GM18858 (cell line): ENCODE measurements around the gene SLC38A7.
"Not testable (repeated sequence)": the region's sequence is repeated elsewhere in the genome, so short reads cannot be mapped to it uniquely, and the experiment has no call there.

Experiments
- ATAC-seq: cut with Tn5 transposase; IDR thresholded peaks from one replicate; pipeline ENCODE4 v1.9.1; 2021; ENCODE audit not compliant: unreplicated experiment

SLC38A7 gene, protein sequence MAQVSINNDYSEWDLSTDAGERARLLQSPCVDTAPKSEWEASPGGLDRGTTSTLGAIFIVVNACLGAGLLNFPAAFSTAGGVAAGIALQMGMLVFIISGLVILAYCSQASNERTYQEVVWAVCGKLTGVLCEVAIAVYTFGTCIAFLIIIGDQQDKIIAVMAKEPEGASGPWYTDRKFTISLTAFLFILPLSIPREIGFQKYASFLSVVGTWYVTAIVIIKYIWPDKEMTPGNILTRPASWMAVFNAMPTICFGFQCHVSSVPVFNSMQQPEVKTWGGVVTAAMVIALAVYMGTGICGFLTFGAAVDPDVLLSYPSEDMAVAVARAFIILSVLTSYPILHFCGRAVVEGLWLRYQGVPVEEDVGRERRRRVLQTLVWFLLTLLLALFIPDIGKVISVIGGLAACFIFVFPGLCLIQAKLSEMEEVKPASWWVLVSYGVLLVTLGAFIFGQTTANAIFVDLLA

DNA sequence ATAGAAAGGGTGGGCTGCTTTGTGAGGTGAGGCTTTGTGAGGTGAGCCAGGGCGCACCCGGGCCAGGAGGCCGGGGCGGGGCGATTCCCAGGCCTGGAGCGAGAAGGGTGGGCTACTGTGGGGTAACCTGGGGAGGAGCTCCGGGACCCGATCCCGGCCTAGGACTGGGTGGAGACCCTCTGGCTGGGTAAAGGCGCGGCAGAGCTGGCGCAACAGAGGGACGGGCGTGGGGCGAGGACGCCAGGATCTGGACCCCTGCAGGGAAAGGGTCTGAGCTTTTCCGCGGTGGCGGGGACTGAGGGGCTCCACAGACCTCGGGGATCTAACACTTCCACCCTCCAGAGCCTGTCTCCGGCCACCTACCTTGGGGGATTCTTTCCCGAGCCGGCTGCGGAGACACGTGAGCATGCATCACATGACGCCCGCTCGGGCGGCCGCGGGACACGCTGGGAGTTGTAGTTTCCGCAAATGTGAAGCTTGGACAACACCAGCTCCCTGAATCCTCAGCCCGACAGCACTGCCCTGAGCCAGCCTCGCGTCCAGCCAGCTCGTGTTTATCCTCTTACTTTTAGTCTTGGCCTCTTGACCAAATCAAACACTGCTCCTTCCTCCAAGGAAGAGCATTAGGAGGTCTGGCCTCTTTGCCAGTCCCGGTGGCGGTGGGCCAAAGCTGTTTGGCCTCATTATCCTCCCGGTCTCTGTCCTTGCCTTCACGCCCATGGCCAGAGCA is at the start of gene SLC38A7:
TSS of gene SLC38A7 (minus strand) at position 417 of the 730 bp plus-strand sequence. CDS start 4,644 bp downstream, outside the sequence.
- peak; percentile 99 for ATAC-seq

DNA sequence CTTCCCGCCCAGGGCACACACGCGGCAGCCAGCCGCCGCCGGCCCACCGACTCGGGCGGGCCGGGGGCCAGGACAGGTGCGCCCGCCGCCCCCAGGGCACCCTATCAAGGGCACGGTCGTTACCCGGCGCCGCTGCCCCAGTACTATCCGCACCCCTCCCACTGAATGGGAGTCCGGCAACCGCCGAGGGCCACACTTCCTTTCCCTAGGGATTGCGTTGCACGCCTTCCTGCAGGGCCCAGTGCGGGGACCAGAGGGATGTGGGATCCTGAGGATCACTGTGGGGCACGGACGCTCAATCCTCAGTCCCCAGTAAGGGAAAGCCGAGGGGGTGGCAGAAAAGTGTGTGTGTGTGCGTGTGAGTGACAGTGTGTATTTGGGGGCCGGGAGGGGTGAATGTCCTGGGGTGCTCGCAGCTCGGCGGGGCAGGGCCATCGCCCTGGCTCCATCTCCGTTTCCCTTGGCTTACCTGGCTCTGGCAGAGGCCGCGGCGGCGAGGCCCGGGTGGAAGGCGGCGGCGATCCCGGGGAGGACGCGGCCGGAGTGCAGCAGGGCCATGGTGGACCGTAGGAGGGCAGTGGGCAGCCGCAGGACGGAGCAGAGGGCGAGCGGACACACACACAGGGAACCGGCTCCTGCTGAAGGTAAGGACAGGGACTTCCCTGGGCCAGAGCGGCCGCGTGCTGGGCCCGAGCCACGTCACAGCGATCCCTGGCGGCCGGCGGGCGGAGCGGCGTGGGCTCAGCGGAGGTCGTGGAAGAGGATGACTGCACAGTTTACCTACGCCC is 49.3 kb upstream of the SLC38A7 start, which contains the start of gene GOT2:
TSS of gene GOT2 (minus strand) at position 646 of the 788 bp plus-strand sequence. CDS start at position 558, 88 bp downstream.
- peak; percentile 82 for ATAC-seq

DNA sequence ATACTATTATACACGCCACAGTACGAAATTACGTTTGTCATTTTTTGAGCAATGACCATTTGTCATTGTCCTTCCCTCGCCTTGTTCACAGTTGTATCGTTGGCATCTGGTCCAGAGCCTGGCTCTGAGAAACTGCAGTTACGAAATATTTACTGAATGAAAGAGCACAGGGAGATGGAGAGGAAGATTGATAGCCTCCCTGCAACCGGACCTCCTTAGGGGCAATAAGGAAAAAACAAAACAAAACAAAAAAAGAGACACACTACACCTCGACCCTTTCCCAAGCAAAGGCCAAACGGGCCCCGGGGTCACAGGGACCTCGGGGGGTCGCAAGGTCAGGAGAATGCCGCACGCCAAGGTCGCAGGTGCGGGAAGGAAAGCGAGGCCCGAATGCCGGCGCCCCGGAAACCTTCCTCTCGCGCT is 48.7 kb upstream of the SLC38A7 start:
- ATAC-seq = no peak

DNA sequence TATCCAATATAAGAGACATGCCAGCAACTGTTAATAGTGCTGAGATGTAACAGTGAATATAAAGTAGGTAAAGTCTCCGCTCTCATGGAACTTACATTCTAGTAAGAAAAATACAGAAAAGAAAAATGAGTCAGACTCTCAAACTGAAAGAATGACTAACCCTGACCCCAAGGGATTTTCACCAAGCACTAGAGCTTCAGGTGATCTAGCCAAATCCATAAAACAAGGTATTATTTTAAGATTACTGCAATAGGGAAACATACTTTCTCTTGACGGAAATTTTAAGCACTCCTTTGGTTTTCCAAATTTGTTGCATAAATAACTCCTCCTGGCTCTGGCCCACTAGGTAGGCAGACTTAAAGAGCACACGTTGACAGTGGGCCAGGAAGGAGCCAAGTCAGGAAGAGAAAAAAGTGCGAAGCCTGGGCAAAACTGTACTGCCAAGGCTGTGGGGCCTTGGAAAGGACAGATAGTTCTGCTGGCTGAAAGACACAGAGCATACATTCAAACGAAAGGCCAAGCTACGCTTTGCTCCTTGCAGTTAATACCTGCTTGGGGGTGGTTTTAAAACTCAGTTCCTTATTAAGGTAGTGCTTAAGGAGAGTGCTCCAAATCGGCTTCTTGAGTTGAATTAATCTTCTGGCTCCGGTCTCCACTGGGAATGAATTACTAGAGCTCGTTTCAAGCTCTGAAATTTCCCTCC is 48.1 kb upstream of the SLC38A7 start:
- peak; percentile 60 for ATAC-seq

DNA sequence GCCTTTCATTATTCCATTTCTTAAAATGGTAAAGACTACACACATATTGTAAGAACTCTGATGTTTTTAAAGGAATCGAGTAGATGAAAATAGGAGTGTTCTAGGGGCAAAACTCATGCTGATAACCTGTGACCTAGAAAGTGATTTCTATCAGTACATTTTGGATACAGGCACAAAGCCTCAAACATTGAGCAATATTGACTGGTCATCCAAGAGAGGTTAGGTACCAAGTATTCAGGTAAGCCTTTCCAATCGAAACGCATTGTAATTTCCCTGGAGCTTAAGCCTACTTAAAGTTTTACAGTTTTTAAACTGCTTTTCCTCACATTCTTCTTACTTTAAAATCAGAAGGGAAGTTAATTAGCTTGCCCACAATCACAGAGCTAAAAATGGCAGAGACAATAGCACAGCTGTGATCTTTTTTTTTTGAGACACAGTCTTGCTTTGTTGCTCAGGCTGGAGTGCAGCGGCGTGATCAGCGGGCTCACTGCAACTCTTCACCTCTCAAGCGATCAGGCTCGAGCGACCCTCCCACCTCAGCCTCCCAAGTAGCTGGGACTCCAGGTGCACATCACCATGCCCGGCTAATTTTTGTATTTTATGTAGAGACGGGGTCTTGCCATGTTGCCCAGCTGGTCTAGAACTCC is 46.3 kb upstream of the SLC38A7 start:
- ATAC-seq = no peak

DNA sequence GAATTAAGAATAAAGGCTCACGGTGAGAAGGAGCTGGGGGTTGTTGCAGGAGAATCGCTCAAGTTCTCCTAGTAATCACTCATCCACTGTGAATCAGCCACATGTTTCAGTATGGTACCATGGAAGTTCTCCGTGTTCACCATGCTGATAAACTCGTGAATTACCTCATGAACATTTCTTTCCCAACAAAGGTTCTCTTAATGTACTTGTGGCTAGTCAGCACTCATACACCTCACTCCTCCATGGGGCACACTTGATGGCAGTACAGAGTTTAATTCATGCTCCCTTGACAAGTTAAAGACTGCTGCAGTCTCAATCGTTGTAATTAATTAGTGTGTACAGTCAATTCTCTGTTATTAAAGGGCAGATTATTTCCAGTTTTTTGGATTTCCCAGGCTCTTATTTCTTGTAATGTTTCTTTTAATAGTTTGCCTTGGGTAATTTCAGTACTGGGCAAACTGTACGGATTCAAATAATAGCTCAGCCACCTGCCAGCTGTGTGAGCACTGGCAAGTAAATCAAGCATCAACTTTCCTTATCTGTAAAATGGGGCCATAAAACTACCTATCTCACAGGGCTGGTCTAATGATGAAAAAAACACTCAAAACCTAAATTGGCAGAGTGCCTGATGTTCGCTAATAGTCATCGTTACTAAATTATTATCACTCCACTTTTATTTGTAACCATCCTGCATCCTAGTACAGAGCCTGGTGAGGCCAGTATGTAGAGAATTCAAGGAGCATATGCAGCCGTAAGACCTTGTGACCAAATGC is 43.4 kb upstream of the SLC38A7 start:
- no peak for ATAC-seq

DNA sequence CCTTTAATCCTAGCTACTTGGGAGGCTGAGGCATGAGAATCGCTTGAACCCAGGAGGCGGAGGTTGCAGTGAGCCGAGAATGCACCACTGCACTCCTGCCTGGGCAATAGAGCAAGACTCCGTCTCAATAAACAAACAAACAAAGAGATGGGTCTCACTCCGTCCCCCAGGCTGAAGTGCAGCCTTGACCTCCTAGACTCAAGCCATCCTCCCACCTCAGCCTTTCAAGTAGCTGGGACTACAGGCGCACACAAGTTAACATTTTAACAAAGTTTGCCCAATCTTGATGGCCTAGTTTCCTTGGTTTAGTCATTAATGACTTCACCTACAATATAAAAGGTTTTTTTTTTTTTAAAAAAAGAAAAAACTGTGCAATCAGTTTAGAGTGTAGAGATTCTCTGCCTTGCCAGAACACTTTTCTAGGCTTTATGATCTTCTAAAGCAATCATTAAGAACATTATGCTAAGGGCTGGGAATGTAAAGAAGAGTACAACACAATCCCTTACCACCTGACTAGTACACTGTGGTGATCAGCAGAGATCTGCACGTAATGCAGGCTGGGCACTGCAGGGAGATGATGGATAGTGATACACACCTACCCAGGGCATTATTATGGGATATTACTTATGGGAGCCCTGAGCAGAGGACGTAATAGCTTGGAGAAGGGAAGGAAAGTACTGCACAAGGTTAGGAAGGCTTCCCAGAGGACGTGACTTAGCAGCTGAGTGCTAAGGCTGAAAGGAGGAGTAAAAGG is 42.6 kb upstream of the SLC38A7 start:
- no peak for ATAC-seq

DNA sequence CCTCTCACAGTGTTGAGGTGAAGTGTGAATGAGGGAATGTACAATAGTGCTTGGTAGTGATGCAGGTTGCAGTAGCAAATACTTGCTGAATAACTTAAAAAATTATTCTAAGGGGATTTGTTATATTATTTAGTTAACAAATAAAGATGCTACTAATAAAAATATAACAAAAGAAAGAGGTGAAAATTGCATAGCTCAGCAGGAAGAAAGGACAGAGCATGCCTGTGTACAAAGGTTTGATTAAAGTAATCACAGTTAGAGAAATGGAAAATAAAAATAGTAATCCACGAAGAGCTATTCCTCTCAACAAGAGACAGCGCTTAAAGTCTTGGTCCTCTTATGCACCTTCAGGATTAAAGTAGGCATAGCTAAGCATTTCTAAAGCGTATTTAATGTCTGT is 38.5 kb upstream of the SLC38A7 start:
- no peak for ATAC-seq

DNA sequence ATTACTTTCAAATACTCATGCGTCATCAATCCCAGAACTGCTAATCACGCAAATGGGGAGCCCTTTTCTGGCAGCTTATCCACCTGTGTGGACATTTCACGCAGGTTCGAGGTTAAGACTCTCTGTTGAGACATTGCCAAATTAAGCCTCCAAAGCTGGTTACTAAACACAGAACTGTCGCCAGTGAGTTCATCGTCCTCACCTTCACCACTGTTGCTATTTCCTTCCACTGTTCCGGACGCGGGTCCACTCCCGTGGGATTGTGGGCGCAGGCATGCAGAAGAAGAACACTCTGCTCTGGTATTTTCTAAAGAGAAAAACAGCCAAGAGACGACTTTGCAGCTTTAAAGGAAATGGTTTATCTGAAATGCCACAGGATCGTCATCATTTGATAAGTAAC is 33.4 kb upstream of the SLC38A7 start:
- ATAC-seq = no peak

DNA sequence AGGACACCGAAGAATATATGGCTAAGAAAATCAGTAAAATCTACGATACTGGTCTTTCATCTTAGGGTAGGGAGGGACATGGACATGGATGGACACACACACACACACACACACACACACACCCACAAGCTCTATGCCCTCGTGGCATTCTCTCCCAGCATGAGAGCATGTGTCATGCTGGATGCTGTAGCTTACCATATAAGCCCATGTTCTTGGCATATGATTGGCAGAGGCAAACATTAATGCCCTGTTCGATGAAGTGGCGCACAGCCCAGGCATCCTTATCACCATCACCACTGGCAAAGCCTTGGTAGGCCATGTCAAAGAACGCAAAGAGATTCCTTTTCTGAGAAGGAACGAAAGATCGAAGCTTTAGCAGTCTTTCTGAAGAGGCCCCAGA is 31.9 kb upstream of the SLC38A7 start:
- no peak for ATAC-seq

DNA sequence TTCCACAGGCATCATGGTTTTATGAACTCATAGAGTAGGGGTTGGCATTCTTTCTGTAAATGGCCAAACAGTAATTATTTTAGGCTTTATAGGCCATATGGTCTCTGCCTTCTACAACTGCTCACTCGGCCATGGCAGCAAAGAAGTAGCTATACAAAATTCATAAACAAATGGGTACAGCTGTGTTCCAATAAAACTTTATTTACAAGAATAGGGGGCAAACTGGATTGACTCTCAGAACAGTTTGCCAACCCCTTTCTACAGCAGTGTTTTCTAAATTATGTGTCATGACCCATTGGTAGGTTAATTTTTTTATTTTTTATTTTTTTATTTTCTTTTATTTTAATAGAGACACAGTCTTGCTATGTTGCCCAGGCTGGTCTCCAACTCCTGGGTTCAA is 29.2 kb upstream of the SLC38A7 start:
- no peak for ATAC-seq

DNA sequence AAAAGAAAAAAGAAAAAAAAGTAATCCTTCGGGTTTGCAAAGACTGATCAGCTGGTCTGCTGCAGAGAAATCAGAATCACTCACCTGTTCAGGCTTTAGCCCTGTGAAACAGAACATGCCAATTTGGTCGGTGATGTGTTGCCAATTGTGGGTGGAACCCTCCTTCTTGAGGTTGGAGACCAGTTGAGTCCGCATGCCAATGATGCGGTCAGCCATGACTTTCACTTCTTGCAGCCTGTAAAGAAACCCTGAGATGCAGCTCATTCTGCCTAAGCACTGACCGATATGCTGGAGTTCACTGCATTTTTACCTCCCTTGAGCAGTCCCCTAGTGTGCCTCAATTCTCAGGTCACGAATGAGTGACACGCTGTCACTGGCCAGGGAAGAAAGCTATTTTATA is 24.8 kb upstream of the SLC38A7 start:
- ATAC-seq = no peak

DNA sequence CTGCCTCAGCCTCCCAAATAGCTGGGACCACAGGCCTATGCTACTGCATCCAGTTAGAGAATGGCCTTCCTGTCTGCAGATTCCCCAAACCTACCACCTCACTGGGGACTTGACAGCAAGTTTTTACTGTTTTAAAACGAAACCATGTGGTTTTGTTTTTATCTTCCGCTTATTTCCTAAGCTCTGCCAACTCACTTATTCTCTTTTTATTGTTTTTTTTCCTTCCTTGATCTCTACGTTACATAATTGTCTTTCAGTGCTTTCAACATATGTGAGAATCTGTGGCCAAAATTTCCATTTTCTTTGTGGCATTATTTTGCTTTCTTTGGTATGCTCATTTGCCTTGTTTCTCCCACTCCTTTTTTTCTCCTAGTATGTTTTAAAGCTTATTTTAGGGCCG is 14.6 kb upstream of the SLC38A7 start:
- no peak for ATAC-seq

DNA sequence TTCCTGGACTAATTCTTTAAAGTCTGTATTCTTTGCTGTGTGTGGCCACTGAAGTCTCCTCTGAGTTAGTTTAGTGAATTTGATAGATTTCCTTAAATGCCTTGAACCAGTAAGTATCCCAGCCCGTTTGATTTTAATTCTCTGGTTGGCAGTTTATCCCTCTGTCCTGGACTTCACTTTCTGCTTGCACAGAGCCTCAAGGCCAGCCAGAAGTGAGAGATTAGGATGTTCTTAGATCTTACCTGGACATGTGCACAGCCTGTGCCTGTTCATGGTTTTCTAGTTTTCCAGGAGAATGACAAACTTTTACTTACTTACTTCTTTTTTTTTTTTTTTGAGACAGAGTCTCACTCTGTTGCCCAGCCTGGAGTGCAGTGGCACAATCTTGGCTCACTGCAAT is 10.8 kb upstream of the SLC38A7 start:
- no peak for ATAC-seq

DNA sequence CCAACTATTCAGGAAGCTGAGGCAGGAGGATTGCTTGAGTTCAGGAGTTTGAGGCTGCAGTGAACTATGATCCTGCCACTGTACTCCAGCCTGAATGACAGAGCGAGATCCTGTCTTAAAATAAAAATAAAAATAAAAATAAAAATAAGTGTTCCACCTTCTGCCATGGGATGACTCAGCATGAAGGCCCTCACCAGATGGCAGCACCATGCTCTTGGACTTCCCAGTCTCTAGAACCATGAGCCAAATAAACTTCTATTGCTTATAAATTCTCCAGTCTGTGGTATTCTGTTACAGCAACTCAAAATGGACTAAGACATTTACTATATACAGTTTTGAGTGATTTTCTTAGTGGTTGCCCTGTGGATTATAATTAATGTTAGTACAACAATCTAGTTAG is 7.9 kb upstream of the SLC38A7 start:
- ATAC-seq = no peak

DNA sequence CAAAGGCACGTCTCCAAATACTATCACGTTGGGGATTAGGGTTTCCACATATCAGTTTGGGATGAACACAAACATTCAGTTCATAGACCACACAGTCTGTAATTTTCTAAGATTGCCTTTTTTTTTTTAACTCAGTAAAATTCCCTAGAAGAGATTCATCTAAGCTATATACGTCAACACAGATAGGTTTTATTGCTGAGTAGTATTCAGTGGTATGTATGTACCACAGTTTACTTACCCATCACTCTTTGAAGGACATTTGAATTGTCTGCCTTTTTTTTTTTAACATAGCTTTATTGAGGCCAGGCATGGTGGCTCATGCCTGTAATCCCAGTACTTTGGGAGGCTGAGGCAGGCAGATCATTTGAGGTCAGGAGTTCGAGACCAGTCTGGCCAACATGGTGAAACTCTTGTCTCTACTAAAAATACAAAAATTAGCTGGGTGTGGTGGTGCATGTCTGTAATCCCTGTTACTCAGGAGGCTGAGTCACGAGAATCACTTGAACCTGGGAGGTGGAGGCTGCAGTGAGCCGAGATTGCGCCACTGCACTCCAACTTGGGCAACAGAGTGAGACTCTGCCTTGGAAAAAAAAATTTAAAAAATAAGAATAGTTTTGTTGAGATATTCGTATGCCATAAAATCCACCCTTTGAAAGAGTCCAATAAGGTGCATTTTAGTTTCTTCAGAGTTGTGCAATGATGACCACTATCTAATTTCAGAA is 2.6 kb upstream of the SLC38A7 start:
- not testable (repeated sequence) for ATAC-seq

DNA sequence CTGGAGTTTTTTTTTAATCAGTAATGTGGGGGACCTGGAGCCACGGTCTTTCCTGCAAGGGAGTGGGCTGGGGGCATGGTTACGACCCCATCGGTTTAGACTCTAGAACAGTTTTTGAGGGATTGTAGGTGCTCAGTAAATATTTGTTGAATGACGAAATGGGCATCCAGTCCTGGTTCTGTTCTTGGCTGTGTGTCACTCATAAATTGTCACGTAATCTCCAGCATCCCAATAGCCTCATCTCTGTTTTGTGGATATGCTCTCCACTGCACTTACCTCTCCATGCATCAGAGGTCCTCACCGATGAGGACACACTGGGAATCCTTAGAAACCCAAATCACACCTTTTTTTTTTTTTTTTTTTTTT is 497 bp upstream of the SLC38A7 start:
- ATAC-seq = no peak

DNA sequence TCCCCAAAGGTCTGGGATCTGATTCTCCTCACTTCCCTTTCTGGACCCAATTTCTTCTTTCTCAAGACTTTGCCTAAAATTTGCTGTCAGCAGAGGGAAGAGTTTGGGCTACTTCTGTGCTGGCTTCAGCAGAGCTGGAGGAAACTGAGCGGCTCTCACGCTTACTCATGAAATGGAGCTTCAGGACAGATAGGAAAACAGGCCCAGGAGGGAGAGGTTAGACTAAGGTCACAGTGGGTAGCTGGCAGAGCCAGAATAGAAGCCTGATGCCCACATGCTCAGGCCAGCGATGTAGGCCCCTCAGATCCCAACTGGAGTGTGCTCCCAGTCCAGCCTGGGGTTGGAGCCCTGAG is 593 bp downstream of the SLC38A7 start:
- no peak for ATAC-seq
